HL-60/S4 (cell line): ENCODE data around the gene CNTNAP2.
"Not testable (repeated sequence)": the region's sequence is repeated elsewhere in the genome, so short reads cannot be mapped to it uniquely, and the experiment has no call there.

ENCODE experiments used
- in situ Hi-C: fragments of 300-500 bp; cut with MboI; formaldehyde crosslinking; loops from 2 replicates; pipeline ENCODE4 v1.14.3; 2022; ENCODE audit warnings: low sequenced_read_pairs

The CNTNAP2 gene

DNA sequence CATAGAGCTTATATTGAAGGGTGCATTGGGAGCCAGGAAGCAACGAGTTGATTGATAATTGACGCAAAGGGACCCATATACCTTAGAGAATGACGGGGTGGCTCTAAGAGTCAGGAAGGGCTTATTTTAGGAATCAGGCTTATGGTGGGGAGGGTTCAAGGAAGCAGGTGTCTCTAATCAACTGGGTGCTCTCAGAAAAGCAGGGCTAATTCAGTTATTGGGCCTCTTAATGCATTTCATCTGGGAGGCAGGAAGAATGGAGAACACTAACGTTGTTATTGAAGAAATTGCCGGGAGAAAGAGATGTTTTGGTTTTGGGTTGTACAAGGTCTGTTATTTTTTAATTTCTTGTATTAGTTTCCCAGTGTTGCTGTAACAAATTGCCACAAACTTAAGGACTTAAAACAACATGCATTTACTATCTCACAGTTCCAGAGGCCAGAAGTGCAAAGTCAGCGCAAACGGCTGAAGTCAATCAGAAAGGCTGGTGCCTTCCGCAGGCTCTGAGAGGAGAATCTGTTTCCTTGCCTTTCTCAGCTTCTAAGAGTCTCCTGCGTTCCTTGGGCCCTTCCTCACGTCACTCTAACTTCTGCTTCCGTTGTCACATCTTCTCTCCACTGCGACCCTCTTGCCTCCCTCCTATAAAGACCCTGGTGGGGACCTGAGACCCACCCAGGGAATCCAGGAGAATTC, 2145.5 kb downstream of the CNTNAP2 start:
- in situ Hi-C loops: loop anchor here (25.0 kb wide), 1 partner anchor 700 kb away; no protein-coding TSS in a partner anchor

DNA sequence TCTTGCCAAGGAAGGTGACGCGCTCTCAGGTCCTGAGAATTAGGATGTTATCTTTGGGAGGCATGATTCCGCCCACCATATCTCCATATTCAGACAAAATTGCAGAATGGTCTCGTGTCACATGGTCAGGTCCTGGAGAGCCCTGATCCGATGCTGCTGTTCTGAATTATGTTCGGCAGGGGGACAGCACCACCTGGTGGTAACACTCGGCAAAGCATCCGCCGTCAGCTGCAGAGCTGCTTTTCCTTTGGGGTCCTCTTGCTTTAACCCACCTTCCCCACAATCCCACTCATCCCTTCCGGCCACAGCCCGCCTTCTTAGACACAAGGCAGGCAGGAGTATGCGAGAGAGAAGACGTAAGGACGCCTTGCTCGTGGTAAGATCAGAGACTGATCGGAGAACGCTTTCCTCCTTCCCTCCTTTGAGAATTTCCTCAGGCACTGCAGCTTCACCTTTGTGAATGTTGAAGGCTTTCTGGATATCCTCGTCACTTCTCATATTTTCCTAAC, 2146.2 kb downstream of the CNTNAP2 start:
- in situ Hi-C loops: loop anchor here (25.0 kb wide), 1 partner anchor 700 kb away; no protein-coding TSS in a partner anchor

DNA sequence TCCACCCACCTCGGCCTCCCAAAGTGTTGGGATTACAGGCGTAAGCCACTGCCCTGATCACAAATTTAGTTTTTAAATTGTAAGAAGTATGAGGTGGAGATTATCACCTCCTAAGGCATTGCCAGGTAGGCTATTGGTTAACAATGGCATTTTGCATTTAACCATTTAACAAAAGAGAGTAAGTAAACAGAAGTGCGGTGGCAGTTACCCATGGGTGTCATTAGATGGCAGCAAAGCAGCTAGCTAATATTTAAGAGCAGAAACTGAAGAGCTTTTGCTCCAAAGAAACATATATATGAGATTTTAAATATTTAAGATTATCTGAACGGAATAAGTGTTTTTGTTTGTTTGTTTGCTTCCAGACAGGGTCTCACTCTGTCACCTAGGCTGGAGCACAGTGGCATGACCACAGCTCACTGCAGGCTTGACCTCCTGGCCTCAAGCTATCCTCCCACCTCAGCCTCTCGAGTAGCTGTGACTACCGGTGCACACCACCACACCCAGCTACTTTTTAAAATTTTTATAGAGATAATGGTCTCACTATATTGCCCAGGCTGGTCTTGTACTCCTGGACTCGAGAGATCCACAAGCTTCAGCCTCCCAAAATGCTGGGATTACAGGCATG, 2148.4 kb downstream of the CNTNAP2 start:
- in situ Hi-C loops: loop anchor here (25.0 kb wide), 1 partner anchor 697 kb away; no protein-coding TSS in a partner anchor

- in situ Hi-C loops: loop anchor here (25.0 kb wide), 1 partner anchor 696 kb away; no protein-coding TSS in a partner anchor
Measured at GRCh38 chr7:148265896-148266295, 2149.3 kb downstream of the CNTNAP2 start.

- in situ Hi-C loops: loop anchor here (25.0 kb wide), 1 partner anchor 696 kb away; no protein-coding TSS in a partner anchor
Measured at GRCh38 chr7:148266795-148267194, 2150.2 kb downstream of the CNTNAP2 start.

DNA sequence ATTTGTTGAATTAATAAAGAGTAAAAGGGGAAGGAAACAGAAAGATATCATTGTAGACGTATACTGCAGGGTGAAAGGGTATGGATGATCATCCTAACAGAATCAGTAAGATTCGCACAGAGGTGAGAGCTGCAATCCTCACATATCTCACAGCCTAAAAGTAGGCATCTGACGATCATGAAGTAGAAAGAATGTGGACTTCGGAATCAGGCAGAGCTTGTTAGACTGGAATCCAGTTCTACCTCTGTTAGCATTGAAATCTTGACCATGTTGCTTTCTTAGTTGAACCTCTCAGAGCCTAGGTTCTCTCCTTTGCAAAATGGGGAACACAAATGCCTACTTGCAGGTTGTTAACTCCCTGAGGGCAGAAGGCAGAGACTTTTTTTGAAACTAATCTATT, 2154.0 kb downstream of the CNTNAP2 start:
- in situ Hi-C loops: loop anchor here (25.0 kb wide), 1 partner anchor 692 kb away; no protein-coding TSS in a partner anchor

- in situ Hi-C loops: loop anchor here (25.0 kb wide), 1 partner anchor 688 kb away; no protein-coding TSS in a partner anchor
Measured at GRCh38 chr7:148274118-148274517, 2157.5 kb downstream of the CNTNAP2 start.

GRCh38 chr7:148275359-148275890, 2158.8 kb downstream of the CNTNAP2 start:
- in situ Hi-C loops: no loop called here

DNA sequence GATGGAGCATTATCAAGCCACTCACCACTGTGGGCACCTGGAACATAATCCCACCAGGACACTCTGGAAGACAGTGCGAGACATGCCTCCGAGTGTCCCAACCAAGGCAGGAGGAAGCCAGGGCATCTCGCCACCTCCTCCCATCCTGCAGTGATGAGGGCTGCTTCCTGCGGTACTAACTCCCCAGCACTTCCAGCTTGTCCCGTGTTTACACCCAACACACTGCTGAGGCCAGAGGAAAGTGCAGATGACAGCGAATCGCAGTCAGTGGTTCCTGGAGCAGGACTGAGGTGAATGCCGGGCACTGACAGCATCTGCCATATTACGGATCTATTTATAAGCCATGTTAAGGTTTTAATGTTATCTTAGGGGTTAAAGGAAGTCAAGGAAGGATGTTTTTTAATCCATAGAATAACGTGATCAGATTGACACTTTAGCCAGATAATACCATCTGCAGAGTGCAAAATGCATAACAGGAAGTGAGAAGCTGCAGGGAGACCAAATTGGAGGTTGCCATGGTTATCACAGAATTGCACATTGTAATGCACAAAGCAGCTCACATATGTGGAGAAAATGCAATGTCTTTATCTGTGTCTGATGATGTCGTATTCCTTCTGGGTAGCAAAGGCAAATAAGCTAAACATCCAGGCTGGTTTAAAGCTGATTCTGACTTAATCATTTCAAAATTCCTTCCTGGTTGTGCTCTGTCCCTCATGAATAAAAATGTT, 2159.9 kb downstream of the CNTNAP2 start:
- in situ Hi-C loops: no loop called here

GRCh38 chr7:148277042-148277660, 2160.6 kb downstream of the CNTNAP2 start:
- in situ Hi-C loops: no loop called here

DNA sequence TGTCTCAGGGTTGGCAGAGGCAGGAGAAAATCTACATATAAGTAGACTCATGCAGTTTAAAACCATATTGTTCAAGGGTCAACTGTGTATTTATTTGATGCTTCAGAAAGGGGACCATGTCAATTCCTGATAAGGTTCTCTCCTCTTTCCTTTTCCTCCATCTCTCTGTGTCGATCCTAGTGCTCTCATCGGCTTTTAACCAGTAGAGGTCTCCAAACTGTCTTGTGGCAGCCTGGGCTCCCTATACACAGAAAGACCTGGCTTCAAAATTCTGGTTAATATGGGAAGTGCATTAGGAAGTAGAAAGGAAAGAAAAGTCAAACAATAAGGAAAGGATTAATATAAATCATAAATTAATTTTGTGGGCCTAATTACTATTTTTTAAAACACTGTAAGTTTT, 2169.5 kb downstream of the CNTNAP2 start:
- in situ Hi-C loops: no loop called here

GRCh38 chr7:148287538-148287937, 2170.9 kb downstream of the CNTNAP2 start:
- in situ Hi-C loops: no loop called here

DNA sequence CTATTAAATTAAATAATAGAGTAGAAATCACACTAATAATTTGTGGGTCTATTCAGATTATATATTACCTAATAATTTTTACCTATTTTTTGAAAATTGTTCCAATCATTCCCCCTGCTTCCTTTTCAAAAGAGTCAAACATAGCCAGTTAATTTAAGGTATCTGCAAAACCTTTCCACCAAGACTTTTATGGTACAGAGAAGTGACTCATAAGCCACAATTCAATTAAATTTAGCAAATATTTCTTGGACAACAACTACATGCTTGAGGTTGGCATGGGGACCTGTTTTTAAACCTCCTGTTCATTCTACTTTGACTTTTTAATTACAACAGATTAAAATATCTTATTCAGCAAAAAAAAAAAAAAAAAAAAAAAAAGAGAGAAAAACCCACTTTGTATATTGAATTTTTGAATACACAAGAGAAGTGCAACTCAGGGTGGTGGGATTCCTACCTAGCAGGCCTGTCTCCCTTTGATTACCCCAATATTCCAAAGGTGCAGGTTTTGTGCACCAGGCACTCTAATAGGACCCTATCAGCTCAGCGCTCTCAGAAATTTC, 2172.1 kb downstream of the CNTNAP2 start:
- in situ Hi-C loops: no loop called here

- in situ Hi-C loops: no loop called here
Measured at GRCh38 chr7:148289630-148290029, 2173.0 kb downstream of the CNTNAP2 start.

- in situ Hi-C loops: no loop called here
Measured at GRCh38 chr7:148290538-148290937, 2173.9 kb downstream of the CNTNAP2 start.

GRCh38 chr7:148291799-148292198, 2175.2 kb downstream of the CNTNAP2 start:
- in situ Hi-C loops: no loop called here

DNA sequence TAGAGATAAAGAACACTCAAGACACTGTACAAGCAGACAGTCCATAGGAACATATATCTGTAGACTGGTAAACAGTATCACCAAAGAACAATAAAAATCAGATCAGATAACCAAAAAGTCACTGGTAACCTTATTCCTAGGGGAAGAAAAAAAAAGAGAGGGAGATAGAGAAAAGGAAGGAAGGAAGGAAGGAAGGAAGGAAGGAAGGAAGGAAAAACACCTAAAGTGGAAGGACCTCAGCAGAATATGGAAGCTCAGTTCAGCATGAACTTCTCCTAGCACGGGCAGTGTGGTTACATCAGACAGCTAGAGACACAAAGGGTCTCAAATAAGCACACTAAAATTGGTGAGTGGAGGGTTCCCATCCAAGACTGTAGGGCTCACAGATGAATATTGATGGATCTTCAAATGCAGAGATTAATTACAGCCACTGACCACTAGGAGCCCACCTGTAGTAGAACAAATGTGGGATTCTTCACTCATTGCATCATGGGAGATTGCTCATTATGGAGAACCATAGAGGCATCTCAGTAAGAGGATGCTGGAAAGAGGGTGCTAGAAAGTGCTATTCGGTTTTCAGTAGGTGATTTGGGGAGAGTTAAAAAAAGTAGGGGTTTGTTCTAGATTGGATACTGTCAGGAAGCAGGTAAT, 2180.5 kb downstream of the CNTNAP2 start:
- in situ Hi-C loops: no loop called here

DNA sequence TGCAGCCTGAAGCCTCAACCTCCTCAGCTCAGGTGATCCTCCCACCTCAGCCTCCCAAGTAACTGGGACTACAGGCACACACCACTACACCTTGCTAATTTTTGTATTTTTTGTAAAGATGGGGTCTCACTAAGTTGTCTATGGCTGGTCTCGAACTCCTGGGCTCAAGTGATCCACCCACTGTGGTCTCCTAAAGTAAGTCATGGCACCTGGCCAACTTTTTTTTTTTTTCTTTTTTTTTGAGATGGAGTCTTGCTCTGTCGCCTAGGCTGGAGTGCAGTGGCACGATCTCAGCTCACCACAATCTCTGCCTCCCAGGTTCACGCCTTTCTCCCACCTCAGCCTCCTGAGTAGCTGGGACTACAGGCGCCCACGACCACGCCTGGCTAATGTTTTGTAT, 2182.2 kb downstream of the CNTNAP2 start:
- in situ Hi-C loops: not testable (repeated sequence)

GRCh38 chr7:148299350-148300276, 2183.0 kb downstream of the CNTNAP2 start:
- in situ Hi-C loops: no loop called here
